Stimulated activated CD4-positive, alpha-beta T cell treated with anti-CD3 and anti-CD28 coated beads, Interleukin-4, amount 100 ng/mL, for 24 hours (primary cell): ENCODE measurements around the gene RBM25.
"Not testable (repeated sequence)": the region's sequence is repeated elsewhere in the genome, so short reads cannot be mapped to it uniquely, and the experiment has no call there.

Experiments
- DNase-seq: peaks from one replicate; pipeline ENCODE4 v3.0.0-alpha.2; 2020

Gene RBM25

DNA sequence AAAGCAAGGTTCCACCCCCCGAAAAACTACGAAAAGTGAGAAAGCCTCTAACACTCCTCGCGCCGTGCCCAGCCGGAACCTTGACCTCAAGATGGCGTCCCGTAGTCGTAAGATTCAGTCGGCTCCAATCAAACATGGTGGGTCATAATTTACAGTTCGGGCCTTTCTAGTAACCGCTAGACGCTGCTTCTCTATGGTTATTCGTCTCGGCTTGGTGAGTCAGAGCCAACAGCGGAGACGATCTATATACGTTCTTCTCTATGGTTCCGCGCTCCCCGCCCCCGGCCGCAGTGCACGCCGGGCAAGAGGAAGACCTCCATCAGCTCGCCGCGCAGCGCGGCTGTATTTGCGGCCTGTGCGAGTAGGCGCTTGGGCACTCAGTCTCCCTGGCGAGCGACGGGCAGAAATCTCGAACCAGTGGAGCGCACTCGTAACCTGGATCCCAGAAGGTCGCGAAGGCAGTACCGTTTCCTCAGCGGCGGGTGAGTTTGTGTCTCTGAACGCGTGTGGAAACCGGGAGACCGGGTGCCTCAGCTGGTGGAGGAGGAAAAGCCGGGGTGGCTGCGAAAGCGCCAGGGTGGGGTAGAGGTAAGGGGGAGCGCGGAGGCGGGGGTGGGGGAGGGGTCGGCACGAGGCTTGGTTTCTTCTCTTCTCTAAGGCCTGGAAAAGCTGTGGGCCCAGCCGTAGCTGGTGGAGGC lies at the start of gene RBM25:
Gene RBM25, plus strand, starts transcription at position 311 of the 698 bp plus-strand sequence. CDS start 13,108 bp downstream, outside the sequence.
- peak; percentile 96 for DNase-seq

DNA sequence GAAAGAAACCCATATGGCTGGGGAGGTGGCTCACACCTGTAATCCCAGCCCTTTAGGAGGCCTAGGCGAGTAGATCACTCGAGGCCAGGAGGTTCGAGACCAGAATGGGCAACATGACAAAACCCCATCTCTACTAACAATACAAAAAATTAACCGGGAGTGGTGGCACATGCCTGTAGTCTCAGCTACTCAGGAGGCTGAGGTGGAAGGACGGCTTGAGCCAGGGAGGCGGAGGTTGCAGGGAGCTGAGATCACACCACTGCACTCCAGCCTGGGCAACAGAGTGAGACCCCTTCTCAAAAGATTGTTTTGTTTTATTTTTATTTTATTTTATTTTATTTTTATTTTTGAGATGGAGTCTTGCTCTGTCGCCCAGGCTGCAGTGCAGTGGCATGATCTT lies 47.1 kb upstream of the RBM25 start:
- not testable (repeated sequence) for DNase-seq

DNA sequence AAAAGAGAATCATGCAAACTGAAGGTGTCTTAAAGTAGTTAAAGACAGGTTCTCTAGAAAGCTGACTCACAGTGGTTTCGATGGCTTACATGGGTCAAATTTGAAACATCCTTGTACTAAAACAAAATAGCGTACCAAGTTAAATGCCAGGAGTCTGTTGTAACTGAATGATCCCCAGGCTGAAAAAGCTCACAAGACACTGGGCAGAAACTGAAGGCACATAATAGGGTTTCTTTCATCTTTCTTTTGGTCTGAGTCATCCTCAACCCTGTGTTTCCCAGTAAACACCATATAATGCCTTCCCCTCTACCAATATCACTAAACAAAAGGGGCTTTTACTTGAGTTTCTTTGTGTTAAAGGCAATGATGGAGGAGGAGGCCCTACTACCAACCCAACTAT lies 44.2 kb upstream of the RBM25 start:
- no peak for DNase-seq

DNA sequence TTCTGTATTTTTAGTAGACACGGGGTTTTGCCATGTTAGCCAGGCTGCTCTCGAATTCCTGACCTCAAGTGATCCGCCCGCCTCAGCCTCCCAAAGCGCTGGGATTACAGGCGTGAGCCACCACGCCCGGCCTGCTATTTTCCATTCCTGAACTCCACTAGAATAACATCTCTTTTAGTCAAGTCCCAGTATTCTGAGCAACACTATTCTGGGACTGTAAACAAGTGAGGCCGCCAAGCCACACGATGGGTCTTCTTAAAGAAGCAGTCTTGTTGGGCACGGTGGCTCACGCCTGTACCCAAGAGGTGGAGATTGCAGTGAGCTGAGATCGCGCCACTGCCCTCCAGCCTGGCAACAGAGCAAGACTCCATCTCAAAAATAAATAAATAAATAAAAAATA lies 42.8 kb upstream of the RBM25 start:
- DNase-seq = not testable (repeated sequence)

DNA sequence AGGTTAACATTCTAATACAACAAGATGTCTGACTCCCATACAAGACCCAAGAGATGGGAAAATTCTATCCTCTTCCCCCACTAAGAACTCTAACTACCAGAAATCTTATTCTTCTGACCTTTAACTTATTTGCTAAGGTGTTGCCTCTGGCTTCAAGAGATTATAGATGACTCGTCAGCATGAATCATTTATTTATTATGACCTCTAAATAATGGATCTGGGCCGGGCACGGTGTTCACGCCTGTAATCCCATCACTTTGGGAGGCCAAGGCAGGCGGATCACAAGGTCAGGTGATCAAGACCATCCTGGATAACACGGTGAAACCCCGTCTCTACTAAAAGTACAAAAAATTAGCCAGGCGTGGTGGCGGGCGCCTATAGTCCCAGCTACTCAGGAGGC lies 42.3 kb upstream of the RBM25 start:
- DNase-seq = not testable (repeated sequence)

DNA sequence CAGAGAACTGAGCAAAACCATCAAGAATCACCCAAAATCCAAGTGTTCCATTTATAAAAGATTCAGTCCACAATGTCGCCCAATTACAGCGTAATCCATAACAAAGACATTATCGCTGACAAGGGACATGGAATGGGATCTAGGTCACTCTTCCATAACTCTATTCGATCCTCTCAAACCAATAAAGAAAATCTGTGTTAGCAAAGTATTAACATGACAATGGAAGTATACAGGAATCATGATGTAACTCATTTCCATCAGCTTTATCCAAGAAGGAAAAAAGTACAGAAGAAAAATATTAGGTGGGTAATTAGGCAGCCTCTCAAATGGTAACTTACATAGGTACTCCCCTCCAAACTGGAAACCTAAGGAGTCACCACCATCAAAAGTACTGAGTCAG lies 36.3 kb upstream of the RBM25 start:
- DNase-seq = no peak

DNA sequence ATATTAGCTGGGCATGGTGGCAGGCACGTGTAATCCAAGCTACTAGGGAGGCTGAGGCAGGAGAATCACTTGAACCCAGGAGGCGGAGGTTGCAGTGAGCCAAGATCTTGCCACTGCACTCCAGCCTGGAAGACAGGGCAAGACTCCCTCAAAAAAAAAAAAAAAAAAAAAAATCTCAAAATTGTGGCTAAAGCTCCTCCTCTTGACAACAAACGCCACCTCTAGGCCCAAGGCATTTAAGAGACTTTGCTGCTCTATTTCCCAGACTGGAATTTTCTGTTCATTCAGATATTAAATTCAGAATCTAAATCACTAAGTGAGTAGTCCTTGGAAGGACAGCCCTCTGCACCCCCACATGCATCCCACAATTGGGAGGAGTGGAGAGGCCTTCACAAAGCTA lies 32.8 kb upstream of the RBM25 start:
- no peak for DNase-seq

DNA sequence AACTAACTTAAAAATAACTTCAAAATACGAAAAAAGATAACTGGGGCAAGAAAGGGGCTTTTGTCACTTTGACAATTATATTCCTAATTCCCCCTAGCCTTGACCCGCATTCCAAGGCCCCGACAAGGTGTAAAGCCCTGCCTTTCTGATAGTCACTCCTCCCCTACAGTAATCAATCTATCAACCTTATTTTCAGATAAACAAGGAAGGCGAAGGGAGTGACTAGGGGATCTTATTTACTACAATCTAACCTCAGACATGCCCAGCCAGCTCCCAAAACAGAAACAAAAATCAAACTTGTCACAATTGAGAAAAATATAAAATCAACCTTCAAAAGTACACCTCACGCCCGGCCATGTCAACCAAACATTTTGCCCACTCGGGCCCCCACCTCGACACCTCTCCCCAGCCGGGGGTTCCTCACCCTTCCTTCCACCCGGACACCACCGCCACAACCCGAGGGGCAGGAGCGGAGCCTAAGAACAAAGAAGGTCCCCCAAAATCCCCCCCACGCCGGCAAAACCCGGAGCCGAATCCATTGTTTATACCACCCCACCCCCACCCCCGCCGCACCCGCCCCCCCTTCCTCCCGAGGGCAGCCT lies 32.0 kb upstream of the RBM25 start:
- no peak for DNase-seq

DNA sequence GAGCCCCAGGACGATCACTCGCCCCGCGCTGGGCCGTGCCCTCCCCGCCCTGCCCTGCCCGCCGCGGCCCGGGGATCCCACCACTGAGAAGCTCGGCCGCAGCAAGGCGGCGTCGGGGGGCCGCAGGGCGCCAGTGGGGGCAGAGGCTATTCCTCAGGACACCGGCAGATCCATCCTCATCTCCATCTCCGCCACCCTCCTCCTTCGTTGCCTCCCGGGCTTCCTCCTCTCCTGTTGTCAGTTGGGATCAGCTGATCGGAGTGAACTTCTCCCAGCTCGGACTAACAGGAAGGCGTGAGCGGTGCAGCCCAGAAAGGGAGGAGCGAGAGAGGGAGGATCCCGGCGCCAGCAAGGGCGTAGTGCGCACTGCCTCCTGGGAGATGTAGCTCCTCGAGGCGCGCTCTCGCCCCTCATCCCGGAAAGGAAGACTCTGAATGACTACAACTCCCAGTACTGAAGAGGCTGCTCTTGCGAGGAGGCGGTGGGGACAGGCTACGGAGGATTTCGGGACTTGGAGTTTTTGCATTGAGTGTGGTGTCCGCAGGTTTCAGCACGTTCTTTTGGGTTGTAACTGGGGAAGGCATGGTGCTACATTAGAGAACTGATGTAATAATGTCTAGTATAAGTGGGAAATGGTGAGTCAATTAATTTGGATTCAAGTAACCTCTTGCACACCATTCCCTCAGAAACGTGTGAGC lies 31.3 kb upstream of the RBM25 start, which contains the start of gene ZFYVE1:
Gene ZFYVE1, minus strand, starts transcription at position 262 of the 698 bp plus-strand sequence. CDS start 2,598 bp downstream, outside the sequence.
- DNase-seq = peak; percentile 93

DNA sequence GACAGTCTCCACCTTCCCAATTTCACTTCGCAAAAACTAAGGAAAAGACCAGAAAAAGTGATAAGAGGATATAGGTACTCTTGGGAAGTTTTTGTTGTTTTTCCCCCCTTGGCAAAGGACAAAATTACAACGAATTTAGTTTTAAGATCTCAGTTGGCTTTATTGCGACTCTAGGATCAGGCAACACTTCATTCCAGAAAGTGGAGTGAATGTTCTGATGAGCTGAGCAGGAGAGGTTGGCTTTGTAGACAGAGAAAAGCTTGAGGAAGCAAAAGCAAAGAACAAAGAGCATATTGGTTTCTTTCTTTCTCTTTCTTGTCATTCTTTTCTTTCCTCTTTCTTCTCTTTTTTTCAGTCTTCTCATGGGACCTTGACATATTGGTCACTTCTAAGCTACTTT lies 30.8 kb upstream of the RBM25 start:
- no peak for DNase-seq

DNA sequence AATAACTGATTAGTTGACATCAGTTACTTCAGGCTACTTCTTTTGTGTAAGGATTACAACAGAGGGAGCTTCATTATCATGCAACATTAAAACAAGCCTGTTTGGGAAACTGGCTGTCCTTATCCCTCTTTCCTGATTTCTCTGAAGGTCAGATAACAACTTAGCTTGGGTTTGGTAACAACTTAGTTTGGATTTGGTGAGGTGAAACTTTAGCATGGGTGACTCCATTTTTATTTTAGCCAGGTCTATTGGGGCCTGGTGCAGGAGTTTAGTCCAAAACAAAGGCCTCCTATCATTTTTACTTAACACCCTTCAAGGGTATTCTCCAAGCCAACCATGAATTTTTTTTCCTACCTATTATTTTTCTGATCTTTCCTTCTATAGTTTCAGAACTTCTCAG lies 30.4 kb upstream of the RBM25 start:
- DNase-seq = no peak

DNA sequence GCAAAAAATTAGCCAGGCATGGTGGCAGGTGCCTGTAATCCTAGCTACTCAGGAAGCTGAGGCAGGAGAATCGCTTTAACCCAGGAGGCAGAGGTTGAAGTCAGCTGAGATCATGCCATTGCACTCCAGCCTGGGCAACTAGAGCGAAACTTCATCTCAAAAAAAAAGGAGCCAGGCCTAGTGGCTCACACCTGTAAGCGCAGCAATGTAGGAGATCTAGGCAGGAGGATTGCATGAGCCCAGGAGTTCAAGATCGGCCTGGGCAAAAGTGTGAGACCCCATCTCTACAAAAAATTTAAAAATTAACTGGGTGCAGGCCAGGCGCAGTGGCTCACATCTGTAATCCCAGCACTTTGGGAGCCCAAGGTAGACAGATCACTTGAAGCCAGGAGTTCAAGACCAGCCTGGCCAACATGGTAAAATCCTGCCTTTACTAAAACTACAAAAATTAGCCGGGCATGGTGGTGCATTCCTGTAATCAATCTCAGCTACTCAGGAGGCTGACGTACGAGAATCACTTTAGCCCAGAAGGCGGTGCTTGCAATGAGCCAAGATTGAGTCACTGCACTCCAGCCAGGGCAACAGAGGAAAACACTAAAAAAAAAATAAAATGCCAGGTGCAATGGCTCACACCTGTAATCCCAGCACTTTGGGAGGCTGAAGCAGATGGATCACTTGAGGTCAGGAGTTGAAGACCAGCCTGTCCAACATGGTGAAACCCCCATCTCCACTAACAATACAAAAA lies 21.5 kb upstream of the RBM25 start:
- not testable (repeated sequence) for DNase-seq

DNA sequence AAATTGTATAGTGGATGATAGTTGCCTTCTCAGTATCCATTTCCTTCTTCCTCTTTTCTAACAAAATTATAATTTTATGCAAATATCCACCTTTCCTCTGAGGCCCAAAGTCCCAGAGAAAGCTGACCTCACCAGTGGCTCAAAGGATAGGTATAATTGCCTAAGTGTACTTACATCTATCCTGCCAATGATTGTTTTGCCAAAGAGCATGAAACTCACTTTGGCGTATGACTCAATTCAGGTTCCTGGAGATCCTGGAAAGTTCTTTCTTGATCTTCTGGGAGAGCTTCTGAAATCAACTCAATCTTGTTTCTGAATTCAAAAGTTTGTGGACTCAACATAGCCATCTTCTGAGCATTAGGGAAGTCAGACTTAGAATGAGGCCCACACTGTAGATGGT lies 10.5 kb upstream of the RBM25 start:
- DNase-seq = no peak

DNA sequence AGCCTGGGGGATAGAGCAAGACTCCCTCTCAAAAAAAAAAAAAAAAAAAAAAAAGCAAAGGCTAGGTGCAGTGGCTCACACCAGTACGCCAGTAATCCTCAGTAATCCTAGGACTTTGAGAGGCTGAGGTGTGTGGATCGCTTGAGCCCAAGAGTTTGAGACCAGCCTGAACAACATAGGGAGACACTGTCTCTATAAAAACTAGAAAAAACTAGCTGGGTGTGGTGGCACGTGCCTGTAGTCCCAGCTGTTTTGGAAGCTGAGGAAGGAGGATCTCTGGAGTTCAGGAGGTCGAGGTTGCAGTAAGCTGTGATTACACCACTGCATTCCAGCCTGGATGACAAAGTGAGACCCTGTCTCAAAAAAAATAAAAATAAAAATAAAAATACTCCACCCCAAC lies 8.9 kb upstream of the RBM25 start:
- DNase-seq = no peak

DNA sequence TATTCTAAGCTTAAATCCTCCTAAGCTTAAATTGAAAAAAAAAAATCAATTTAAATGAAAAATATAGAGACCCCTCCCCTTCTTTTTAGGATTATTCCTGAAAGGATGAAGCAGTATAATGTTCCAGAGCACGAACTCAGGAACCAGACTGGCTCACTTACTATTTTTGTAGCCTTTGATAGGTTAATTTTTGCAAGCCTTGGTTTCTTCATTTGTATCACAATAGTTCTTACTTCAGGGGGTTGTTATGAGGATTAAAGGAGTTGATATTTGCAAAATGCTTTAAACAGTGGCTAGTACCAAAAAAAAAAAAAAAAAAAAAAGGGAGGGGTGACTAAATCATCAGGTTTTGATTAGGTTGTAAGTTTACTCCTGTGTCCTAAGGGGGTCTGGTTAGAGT lies 3.1 kb upstream of the RBM25 start:
- DNase-seq = no peak

DNA sequence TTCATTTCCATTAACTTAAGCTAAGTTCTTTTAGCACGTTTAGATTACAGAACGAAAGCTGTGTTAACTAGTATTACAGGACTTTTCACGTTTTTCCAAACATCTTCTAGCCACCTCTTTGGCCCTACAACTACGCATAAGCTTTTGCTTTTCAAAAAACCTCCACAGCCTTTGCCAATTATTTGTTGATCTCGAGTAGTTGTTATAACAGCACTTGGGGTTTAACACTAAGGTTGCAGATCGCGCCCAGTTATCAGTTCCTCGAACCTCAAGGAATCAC lies 450 bp upstream of the RBM25 start:
- no peak for DNase-seq

DNA sequence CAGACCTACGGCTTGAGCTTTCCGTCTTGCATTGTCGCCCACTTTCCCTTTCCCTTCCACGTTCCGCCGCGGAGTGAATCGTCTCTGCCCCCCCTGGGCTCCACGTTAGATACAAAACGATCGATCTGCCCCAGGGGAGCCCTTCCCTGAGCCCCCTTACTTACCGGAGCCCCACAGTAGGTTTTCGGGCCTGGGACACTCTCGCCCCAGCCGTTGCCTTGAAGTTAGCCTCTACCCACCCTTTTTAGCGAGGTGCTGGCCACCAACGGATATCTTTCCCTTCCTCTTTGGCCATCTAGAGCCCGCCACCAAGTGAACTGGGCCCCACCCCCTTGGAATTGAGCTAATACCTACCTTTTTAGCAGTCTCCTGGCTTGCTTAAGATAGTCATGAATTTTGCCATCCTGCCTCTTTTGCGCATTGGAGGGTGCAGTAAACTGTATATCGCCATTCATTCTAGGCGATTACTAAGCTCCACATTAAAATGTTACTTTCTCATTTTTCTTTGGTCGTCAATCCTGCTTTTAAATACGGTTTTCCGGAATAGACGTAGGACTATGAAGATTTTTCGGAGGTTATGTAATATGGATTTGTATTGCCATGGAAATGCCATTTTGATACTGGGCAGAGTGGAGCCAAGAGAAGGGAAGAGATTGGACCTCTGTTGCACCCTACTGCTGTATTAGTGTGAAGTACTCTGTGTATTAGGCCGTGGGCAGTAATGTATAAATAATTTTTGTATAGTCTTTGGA lies 764 bp downstream of the RBM25 start:
- peak; percentile 32 for DNase-seq

DNA sequence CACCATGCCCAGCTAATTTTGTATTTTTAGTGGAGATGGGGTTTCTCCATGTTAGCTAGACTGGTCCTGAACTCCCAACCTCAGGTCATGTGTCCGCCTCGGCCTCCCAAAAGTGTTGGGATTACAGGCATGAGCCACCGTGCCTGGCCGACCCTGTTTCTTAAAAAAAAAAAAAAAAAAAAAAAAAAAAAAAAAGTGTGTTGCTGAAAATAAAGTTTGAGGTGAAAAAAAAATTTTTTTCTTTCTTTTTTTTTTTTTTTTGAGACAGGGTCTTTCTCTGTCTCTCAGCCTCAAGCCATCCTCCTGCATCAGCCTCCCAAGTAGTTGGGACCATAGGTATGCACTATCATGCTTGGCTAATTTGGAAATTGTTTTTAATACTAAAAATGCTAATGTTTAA lies 11.3 kb downstream of the RBM25 start:
- no peak for DNase-seq

DNA sequence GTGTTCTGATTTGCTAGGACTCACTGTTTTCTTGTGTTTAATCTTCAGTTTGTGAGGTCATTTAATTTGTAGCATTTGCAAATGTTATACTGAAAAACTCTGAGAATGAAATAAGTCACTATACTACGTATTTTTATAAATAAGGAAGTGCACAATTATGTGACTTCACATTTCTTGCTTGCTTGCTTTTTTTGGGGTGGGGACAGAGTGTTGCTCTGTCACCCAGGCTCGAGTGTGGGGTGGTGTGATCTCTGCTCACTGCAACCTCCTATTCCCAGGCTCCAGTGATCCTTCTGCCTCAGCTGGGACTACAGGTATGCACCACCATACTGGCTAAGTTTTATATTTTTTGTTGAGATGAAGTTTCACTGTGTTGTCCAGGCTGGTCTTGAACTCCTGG lies 32.7 kb downstream of the RBM25 start:
- no peak for DNase-seq

DNA sequence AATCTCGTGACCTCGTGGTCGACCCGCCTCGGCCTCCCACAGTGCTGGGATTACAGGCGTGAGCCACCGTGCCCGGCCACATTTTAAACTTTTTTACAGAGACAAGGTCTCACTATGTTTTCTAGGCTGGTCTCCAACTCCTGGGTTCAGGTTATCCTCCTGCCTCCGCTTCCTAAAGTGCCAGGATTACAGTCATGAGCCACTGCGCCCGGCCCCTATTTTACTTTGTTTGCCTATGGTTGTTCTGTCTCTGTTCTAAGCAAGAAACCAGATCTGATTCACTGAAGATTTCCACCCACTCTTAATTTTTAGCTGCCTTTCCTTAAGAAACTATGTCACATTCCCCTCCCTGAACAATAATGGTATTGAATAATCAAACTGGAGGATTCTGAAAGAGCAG lies 39.1 kb downstream of the RBM25 start:
- DNase-seq = no peak

DNA sequence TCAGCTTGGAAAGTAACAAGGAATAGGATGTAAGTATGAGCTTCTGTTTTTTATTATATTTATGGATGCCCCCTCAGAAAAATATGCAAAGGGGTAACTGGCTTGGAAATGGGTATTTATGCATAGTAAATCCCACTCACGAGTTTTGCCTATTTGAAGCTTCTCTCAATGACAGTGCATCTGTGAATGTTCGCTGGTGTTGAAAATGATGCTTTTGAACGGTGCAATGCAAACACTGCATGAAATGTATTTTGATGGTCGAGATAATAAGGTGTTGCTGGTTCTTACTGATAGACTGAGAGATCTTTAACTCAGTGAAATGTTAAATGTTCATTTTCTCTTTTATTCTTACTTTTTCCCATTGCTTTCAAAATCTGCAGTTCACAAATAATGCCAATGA lies 42.0 kb downstream of the RBM25 start:
- no peak for DNase-seq

DNA sequence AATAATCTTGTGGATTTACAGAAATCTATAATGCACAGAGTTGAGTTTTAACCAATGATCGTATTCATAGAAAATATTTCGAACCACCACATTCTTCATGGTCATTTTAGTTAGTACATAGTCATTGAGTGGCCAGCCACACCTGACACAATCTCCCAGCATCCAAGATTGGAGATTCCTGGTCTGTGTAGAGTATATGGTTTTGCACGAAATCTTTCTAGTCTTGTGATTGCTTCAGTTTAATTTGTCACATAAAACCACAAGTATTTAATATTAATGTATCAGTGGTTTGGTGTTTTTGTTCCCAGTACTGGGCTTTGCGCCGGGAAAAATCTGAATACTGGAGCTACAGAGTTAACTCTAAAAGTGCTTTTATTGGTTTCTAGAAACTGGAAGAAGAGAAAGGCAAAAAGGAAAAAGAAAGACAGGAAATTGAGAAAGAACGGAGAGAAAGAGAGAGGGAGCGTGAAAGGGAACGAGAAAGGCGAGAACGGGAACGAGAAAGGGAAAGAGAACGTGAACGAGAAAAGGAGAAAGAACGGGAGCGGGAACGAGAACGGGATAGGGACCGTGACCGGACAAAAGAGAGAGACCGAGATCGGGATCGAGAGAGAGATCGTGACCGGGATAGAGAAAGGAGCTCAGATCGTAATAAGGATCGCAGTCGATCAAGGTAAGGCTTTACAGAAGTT lies 44.6 kb downstream of the RBM25 start:
- no peak for DNase-seq
